Erythroblast (primary cell): ENCODE measurements around the gene DSP.

ENCODE experiments used
- DNase-seq, 2 experiments: peaks; one replicate each; lab custom pipeline; 2025; lab: John Stamatoyannopoulos, UW
- GATA1 ChIP-seq: IDR thresholded peaks from 2 replicates; pipeline ENCODE4 v1.6.1; 2011; ENCODE audit warnings: low read depth, mild to moderate bottlenecking, control low read depth, low read length, moderate library complexity
- POLR2A ChIP-seq: IDR thresholded peaks from 2 replicates; pipeline ENCODE4 v1.6.1; 2011; ENCODE audit warnings: mild to moderate bottlenecking, low read length

DSP gene

DNA sequence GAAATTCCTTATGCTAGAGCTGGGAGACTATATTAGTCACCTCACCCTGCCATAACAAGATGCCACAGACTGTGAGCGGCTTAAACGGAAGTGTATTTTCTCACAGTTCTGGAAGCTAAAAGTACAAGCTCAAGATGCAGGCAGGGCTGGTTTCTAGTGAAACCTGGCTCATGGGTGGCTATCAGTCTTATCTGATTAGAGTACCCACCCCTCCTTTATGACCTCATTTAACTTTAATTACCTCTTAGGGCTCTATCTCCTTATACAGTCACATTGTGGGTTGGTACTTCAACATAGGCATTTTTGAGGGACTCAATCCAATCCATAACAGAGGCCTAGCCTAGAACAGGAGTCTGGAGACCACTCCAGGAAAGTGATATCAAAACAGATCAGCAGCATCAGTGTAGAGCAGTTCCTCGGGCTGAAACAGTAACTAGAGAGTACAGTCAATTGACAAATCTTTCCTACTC lies 46.2 kb downstream of the DSP start:
- TF ChIP-seq POLR2A = no peak
- TF ChIP-seq GATA1 = no peak
- peak; percentile 56 to 68 for DNase-seq

DNA sequence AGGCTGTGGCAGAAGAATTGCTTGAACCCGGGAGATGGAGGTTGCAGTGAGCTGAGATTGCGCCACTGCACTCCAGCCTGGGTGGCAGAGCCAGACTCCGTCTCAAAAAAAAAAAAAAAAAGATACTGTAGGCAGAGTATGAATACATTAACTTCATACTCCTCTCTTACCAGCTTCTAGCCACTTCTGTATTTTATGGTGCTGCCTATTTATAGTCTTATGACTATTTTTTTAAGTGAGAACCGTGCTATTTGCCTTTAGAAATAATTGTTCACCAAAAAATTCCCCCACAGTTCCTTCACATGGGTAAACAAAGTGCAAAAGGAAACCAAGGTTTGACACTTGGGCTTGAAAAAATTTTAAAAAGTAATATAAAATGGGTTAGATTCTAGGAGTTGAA lies 47.0 kb downstream of the DSP start:
- TF ChIP-seq POLR2A = no peak
- no peak for TF ChIP-seq GATA1
- DNase-seq = no peak

GRCh38 chr6:7589221-7589620 lies 47.8 kb downstream of the DSP start:
- DNase-seq = no peak
- TF ChIP-seq GATA1 = no peak
- TF ChIP-seq POLR2A = no peak

DNA sequence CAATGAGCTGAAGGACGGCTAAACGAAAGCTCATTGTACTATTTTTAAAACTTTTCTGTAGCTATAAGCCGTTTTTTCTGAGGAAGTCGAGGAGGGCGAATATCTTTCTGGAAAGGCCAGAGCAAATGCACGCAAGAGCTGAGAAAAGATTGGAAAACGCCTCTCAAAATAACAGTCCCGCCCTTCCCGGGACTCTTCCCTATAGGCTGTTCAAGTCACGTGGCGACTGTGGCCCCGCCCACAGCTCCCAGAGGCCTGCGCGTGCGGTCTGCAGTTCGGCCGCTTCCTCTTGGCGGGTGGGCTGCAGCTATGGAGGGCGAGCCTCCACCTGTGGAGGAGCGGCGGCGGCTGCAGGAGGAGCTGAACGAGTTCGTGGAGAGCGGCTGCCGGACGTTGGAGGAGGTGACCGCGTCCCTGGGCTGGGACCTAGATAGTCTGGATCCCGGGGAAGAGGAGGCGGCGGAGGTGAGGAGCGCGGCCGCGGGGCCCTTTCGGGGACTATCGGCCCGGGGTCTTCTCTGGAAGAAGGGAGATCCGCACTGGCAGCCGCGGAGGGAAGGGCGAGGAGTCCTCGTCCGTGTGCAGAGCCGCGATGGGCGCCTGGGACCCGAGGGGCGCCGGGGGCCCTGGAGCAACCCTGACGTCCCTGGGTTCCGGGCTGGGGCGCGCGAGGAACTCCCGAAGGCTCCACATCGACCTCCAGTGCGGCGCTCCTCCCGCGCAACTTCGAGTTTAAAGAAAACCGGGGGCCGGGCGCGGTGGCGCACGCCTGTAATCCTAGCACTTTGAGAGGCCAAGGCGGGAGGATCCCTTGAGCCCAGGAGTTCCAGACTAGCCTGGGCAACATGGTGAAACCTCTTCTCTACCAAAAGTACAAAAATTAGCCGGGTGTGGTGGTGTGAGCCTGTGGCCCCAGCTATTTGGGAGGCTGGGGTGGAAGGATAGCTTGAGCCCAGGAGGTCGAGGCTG lies 48.8 kb downstream of the DSP start, which contains the start of gene SNRNP48:
SNRNP48 (plus strand) TSS at position 250 of the 969 bp plus-strand sequence; CDS start at position 310, 60 bp downstream.
- DNase-seq = peak; percentile 92 to 94
- TF ChIP-seq GATA1 = no peak
- peak; percentile 75 for TF ChIP-seq POLR2A

DNA sequence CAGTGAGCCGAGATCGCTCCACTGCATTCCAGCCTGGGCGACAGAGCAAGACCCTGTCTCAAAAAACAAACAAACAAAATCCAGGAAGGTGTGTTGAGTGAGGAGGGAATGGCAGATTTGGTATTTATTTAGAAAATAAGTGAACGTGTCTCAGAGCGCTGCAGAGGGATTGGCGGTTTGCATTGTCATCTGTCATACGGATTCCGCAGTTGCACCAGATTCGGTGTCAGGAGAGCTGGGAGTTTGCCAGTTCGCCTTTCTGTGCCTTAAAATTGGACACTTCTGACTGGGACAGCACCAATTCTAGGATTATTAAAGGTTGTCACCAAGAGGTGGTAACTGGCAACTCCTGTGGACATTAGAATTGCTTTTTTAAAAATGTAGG lies 49.4 kb downstream of the DSP start:
- TF ChIP-seq GATA1 = no peak
- TF ChIP-seq POLR2A = no peak
- peak; percentile 35 to 36 for DNase-seq

DNA sequence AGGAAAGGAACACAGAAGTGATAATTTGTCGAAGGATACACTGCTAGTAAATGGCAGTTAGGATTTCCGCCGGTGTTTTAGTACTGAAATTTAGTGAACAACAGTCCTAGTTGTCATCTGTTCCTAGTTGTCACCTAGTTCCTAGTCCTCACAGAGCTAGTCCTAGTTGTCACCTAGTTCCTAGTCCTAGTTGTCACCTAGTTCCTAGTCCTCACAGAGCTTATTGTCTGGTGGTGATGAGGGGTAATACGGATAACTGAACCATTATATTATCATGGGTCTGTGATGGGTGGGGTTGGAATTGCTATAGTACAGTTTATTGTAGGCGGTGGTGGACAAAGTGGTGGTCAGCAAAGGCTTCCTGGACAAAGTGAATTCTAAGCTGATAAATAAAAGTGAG lies 50.3 kb downstream of the DSP start:
- TF ChIP-seq POLR2A = no peak
- no peak for TF ChIP-seq GATA1
- DNase-seq = no peak

DNA sequence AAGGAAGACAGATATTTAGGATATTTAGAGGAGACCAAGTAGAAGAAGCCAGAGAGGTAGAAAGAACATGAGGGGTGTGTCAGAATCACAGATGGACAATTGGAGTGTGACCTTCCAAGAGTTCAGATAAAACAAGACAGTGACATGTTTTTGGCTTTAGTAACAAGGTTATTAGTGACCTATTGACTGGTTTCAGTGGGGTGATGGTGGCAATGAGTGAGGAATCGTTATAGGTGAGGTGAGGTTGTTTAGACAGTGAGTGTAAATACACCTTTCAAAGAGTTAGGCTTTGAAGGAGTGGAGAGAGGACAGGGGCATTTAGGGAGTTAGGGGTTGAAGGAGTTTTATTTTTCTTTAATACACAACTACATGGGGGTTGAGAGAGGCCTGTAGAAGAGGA lies 51.8 kb downstream of the DSP start:
- TF ChIP-seq POLR2A (no peak), GATA1 (no peak)
- DNase-seq = no peak

- TF ChIP-seq GATA1 (no peak), POLR2A (no peak)
- no peak for DNase-seq
These were observed 53.2 kb downstream of the DSP start for GRCh38 chr6:7594579-7595125.

- TF ChIP-seq GATA1 (no peak), POLR2A (no peak)
- DNase-seq = no peak
These were observed 62.5 kb downstream of the DSP start for GRCh38 chr6:7604003-7604402.

DNA sequence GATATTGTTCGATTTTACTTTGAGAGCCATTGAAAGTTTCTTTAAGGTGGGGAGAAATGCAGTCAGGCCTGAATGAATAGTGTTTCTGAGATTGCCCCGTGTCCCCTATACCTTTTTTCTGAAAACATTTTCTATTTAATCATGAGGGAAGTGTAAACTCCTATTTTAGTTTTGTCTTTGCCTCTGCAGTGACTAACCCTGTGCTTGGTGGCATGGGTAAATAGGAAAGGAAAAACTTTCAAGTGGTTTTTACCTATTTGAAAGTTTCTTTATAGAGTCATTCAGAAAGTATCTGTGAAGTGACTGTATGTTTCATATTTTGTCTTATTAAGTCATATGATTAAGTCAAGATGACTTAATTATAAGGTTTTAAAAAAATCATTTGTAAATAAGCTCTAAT lies 63.0 kb downstream of the DSP start:
- no peak for DNase-seq
- TF ChIP-seq POLR2A (no peak), GATA1 (no peak)

DNA sequence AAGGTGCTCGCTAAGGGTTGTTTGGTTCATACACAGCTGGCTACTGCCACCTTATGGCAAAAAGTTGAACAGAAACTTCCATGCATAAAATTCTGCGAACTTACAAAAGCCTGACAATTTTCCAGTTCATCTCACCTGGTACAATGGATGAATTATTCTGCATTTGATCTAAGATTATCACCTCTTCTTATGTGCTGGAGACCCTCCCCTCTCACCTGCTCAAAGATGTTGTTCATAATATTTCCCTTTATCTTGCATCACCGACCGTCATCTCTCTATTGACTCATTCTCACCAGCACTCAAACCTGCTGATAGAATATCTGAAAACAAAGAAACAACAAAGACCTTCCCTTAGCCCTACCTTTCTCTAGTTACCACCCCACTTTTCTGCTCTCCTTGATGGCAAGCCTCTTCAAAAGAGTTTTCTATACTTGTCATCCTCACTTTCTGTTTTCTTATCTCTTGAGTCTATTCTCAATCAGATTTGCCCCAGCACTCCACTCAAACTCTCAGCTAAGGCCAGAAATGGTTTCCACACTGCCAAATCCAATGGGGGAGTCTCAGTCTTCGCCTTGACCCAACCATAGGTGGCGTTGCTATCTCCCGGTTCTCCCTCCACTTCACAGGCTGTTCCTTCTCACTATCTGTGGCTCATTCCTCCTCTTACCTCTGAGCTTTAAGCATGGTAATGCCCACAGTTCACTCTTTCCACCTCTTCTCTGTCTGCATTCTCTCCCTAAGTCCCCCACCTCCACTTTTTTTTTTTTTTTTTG lies 74.3 kb downstream of the DSP start:
- DNase-seq = peak; percentile 60 to 79
- no peak for TF ChIP-seq GATA1
- TF ChIP-seq POLR2A = no peak

DNA sequence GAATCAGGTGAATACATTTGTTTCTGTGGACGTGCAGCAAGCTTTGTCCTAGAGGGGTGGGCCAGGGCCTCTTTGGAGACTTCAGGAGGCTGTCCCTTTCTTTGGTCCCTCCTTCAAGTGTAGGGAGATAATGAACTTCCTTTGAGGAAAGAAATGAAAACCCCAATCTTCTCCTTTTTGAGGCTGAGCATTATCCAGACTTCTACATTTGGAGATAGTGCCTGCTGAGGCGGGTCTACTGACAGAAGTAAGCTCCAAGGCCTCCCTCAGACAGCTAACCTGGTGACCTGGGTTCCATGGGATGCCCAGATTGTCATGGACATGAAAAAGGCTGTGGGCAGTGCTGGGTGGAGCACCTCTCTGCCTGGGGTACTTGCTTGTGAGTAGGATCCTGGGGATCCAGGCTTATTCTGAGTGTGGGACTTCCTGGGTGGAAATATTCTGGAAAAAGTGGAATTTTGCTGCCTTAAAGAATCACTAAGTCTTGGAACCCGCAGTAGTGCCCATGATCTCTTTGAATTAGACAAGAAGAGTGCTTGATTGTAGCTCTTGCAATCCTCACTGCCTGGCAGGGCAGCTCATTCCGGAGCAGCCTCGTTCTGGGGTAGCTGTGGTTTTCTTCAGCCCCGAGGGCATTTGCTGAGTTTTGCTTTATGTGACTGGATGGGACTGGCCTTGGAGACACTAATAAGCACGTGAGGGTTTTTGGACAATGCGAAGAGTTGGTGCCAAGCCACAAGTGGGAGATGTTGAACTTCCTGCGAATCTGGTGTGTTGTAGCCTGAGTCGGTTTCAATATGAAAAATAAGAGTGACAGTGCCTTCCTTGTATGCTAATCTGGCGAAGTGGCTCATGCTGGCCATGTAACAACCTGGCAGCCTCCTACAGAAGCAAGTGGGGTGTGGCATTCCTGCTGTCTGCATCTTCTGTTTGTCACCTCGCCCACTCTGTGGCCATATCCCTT lies 76.6 kb downstream of the DSP start:
- TF ChIP-seq POLR2A (no peak), GATA1 (no peak)
- DNase-seq = no peak

- no peak for DNase-seq
These were observed 80.3 kb downstream of the DSP start for GRCh38 chr6:7621761-7622160.

More at GRCh38 chr6:7621761-7622160, 80.3 kb downstream of the DSP start:
- TF ChIP-seq GATA1 = no peak
